ENCODE measurements around the gene SIGLEC7.

DNA sequence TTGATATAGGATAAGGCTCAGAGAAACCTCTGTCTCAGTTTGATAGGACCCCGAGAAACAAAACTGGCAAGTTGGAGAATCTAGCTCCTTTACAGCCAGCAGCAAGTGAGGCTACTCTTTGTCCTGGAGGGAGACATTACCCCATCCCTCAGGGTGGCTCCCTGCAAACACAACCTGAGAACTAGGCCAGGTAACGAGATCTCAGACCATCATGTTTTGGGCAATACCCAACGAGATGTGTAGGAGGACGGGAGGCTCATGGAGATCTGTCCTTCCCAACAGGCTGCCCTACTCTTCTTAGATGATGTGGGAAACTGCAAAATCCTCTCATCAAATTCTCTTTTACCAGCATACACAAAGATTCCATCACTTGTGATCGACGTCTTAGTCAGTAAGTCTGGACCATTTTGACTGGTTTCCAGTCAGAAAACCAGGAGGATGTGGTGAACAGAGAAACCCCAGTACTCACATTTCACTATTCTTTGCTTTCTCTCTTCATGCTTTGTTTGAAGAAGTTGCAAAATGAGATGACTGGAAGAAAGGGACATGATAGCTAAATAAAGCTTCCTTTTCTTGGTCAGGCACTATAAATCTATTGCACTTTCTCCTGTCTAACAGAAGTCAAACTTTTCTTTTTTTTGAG is 27.9 kb upstream of the SIGLEC7 start:
- TF ChIP-seq, protein P1, sequence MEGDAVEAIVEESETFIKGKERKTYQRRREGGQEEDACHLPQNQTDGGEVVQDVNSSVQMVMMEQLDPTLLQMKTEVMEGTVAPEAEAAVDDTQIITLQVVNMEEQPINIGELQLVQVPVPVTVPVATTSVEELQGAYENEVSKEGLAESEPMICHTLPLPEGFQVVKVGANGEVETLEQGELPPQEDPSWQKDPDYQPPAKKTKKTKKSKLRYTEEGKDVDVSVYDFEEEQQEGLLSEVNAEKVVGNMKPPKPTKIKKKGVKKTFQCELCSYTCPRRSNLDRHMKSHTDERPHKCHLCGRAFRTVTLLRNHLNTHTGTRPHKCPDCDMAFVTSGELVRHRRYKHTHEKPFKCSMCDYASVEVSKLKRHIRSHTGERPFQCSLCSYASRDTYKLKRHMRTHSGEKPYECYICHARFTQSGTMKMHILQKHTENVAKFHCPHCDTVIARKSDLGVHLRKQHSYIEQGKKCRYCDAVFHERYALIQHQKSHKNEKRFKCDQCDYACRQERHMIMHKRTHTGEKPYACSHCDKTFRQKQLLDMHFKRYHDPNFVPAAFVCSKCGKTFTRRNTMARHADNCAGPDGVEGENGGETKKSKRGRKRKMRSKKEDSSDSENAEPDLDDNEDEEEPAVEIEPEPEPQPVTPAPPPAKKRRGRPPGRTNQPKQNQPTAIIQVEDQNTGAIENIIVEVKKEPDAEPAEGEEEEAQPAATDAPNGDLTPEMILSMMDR (IDR thresholded peaks at IDR 0.05; ENCODE audit: low read length), result no peak
- TF ChIP-seq EZH2 (IDR thresholded peaks at IDR 0.05; ENCODE audit: borderline replicate concordance, low read length), result no peak

All from OCI-LY1 (cell line).